Natural killer cell (primary cell): ENCODE results near the gene LNPEP. TPM values are rescaled to one million over a fixed set of nuclear protein-coding genes. Genes with fewer than 3 reads are reported as not detected.

ENCODE experiments used
- ATAC-seq, 3 donors: fragments of 150-1000 bp in 2 of 3; fragments of 200-7000 bp in 1 of 3; cut with Tn5 transposase; 1 replicate in 1 of 3; 2 replicates in 2 of 3; pipeline ENCODE4 v1.10.0; 2021; ENCODE audit warnings: mild to moderate bottlenecking in 2 of 3, moderate library complexity in 2 of 3
- DNase-seq, 2 donors: peaks; one replicate each; pipeline versions ENCODE4 v3.0.0 to v3.0.0-alpha.2; 2013 to 2021; ENCODE audit warnings: mixed read lengths in 1 of 2
- H3K27ac ChIP-seq: one replicate; pipeline ENCODE4 v1.5.1; 2013; ENCODE audit warnings: mild to moderate bottlenecking, low read length
- H3K27me3 ChIP-seq: one replicate; pipeline ENCODE4 v1.6.1; 2013; ENCODE audit warnings: low read length; ENCODE audit not compliant: control insufficient read depth, insufficient read depth
- H3K36me3 ChIP-seq: one replicate; pipeline ENCODE4 v1.6.1; 2013; ENCODE audit warnings: low read length; ENCODE audit not compliant: control insufficient read depth, insufficient read depth
- H3K4me1 ChIP-seq: one replicate; pipeline ENCODE4 v1.6.1; 2013; ENCODE audit warnings: low read length; ENCODE audit not compliant: control insufficient read depth, insufficient read depth
- H3K4me3 ChIP-seq: one replicate; pipeline ENCODE4 v1.5.1; 2013; ENCODE audit warnings: low read length
- H3K9me3 ChIP-seq: one replicate; pipeline ENCODE4 v1.6.1; 2013; ENCODE audit warnings: low read length; ENCODE audit not compliant: control insufficient read depth, insufficient read depth
- H3K27ac Mint-ChIP-seq, 2 donors: one replicate each; pipeline ENCODE4 v1.8.0; 2022; ENCODE audit warnings: mild to moderate bottlenecking in 2 of 2, mixed read lengths in 2 of 2, moderate library complexity in 1 of 2
- H3K27me3 Mint-ChIP-seq, 2 donors: one replicate each; pipeline ENCODE4 v1.8.0; 2022; ENCODE audit warnings: low read depth in 2 of 2, mixed read lengths in 2 of 2
- H3K36me3 Mint-ChIP-seq: one replicate; pipeline ENCODE4 v1.8.0; 2022; ENCODE audit warnings: mixed read lengths
- H3K4me1 Mint-ChIP-seq, 2 donors: one replicate each; pipeline ENCODE4 v1.8.0; 2022; ENCODE audit warnings: mixed read lengths in 2 of 2
- H3K4me3 Mint-ChIP-seq: one replicate; pipeline ENCODE4 v1.8.0; 2022; ENCODE audit warnings: mild to moderate bottlenecking, moderate library complexity, mixed read lengths
- H3K9me3 Mint-ChIP-seq, 2 donors: one replicate each; pipeline ENCODE4 v1.8.0; 2022; ENCODE audit warnings: mixed read lengths in 2 of 2
- CTCF ChIP-seq: fragments of 200-600 bp; IDR thresholded peaks from one replicate; pipeline ENCODE4 v1.8.0; 2022; ENCODE audit warnings: antibody characterized with exemption
- WGBS: methylation state at CpG from one replicate; pipeline ENCODE4 v1.1.7; 2013; ENCODE audit warnings: missing lambda C conversion rate; ENCODE audit not compliant: insufficient coverage; 5-methylcytosine and 5-hydroxymethylcytosine counted together
- intact Hi-C: fragments of 100-400 bp; cut with micrococcal nuclease; formaldehyde crosslinking; loops from one replicate; pipeline ENCODE4 v1.14.2; 2022
- total RNA-seq, 4 donors: library from RNA; stranded (reverse); fragments of 120-200 nt in 1 of 4; gene quantifications; one replicate each; pipeline versions ENCODE4 v1.2.3 to v1.2.4, GENCODE V29; 2013 to 2022

Gene LNPEP
- total RNA-seq, 3 donors from 2014 or later (not counting 1 experiment from before 2014, with no cell fraction given) = 126 to 162 (median 135) TPM

DNA sequence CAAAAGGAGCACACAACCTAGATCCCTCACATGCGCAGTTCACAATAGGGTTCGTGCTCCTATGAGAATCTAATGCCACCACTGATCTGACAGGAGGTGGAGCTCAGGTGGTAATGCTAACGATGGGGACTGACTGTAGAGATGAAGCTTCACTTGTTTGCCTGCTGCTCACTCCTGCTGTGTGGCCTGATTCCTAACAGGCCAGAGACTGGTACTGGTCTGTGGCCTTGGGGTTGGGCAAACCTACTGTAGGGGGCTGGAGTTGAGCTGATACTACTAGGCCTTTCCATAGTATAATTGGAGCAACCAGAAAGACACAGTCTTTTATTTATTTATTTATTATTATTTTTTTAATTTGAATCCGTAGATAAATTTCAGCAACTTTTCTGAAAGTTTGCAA lies 5.3 kb downstream of the LNPEP start:
- Histone ChIP-seq H3K36me3 (peaks cover 5% of the 10 kb centered on the region), H3K4me3 (no peak overlapping the region), H3K27me3 (no peaks in the 10 kb centered on the region), H3K9me3 (no peaks in the 10 kb centered on the region), H3K27ac (peak overlapping the region; percentile 14), H3K4me1 (peaks cover 35% of the 10 kb centered on the region)
- WGBS = 74% methylated on average over 4 of the region's 4 CpGs
- Mint-ChIP-seq H3K27me3 (no peaks in the 10 kb centered on the region), H3K4me3 (peak overlapping the region; percentile 76), H3K4me1 (peaks cover 79 to 85% of the 10 kb centered on the region in 2 donors), H3K9me3 (no peaks in the 10 kb centered on the region), H3K27ac (peak overlapping the region; percentile 81 to 92), H3K36me3 (no peaks in the 10 kb centered on the region)
- TF ChIP-seq CTCF = no peak
- ATAC-seq (no peak), DNase-seq (no peak)
- intact Hi-C loops = loop anchor here (5.0 kb wide), 1 partner anchor 969 kb away; no protein-coding TSS in a partner anchor

GRCh38 chr5:96942078-96942477 lies 6.2 kb downstream of the LNPEP start:
- 37% methylated on average over 9 of the region's 9 CpGs for WGBS
- Mint-ChIP-seq H3K9me3 (no peaks in the 10 kb centered on the region), H3K4me3 (peak overlapping the region; percentile 76), H3K27ac (peak overlapping the region; percentile 81 to 92), H3K27me3 (no peaks in the 10 kb centered on the region), H3K4me1 (peaks cover 82% of the 10 kb centered on the region in 2 donors), H3K36me3 (no peaks in the 10 kb centered on the region)
- no peaks in the 10 kb centered on the region for H3K9me3 ChIP-seq
- peak overlapping the region; percentile 40 for H3K27ac ChIP-seq
- no peaks in the 10 kb centered on the region for H3K27me3 ChIP-seq
- peak; percentile 71 to 85 (median 82) for ATAC-seq
- peak in 1 of 2 donors; percentile 60 for DNase-seq
- peaks cover 35% of the 10 kb centered on the region for H3K4me1 ChIP-seq
- H3K36me3 ChIP-seq = peaks cover 5% of the 10 kb centered on the region
- intact Hi-C loops = loop anchor here (1.0 to 5.0 kb wide), 2 partner anchors 19 to 970 kb away; no protein-coding TSS in a partner anchor
- no peak overlapping the region for H3K4me3 ChIP-seq
- TF ChIP-seq CTCF = no peak

DNA sequence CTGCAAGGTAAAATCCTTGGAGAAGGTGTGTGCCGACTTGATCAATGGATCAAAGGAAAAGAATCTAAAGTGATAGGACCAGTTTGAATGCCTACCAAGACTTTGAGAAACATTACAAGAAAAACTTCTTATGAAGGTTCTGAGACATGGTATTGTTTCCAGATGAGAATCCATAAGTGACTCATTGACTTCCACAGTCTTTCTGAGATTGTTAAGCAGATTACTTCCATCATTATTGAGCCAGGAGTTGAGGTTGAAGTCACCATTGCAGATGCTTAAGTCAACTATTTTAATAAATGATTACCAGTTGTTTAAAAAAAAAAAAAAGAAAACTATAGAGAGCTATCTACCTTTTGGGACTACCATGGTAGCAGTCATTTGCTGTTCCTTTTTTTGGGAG lies 7.0 kb downstream of the LNPEP start:
- intact Hi-C loops = loop anchor here (1.0 to 5.0 kb wide), 2 partner anchors 18 to 971 kb away; no protein-coding TSS in a partner anchor
- Histone ChIP-seq H3K36me3 (peaks cover 5% of the 10 kb centered on the region), H3K4me1 (peaks cover 35% of the 10 kb centered on the region), H3K9me3 (no peaks in the 10 kb centered on the region), H3K27me3 (no peaks in the 10 kb centered on the region), H3K27ac (no peak overlapping the region), H3K4me3 (no peak overlapping the region)
- Mint-ChIP-seq H3K4me1 (peaks cover 81 to 82% of the 10 kb centered on the region in 2 donors), H3K27ac (peak overlapping the region; percentile 81 to 92), H3K36me3 (no peaks in the 10 kb centered on the region), H3K4me3 (peak overlapping the region; percentile 38), H3K9me3 (no peaks in the 10 kb centered on the region), H3K27me3 (no peaks in the 10 kb centered on the region)
- no peak for TF ChIP-seq CTCF
- 100% methylated on average over 1 of the region's 1 CpG for WGBS
- DNase-seq (no peak), ATAC-seq (no peak)

GRCh38 chr5:96943799-96944198 lies 7.9 kb downstream of the LNPEP start:
- intact Hi-C loops = loop anchor here (5.0 kb wide), 1 partner anchor 971 kb away; no protein-coding TSS in a partner anchor
- H3K27ac Mint-ChIP-seq = peak overlapping the region; percentile 81 to 92
- no peak overlapping the region for H3K4me3 ChIP-seq
- H3K27ac ChIP-seq = no peak overlapping the region
- no peaks in the 10 kb centered on the region for H3K27me3 ChIP-seq
- H3K4me1 ChIP-seq = peaks cover 35% of the 10 kb centered on the region
- H3K4me1 Mint-ChIP-seq = peaks cover 72 to 81% of the 10 kb centered on the region in 2 donors
- no peaks in the 10 kb centered on the region for H3K27me3 Mint-ChIP-seq
- 100% methylated on average over 1 of the region's 1 CpG for WGBS
- H3K9me3 ChIP-seq = no peaks in the 10 kb centered on the region
- peaks cover 5% of the 10 kb centered on the region for H3K36me3 ChIP-seq
- DNase-seq (no peak), ATAC-seq (no peak)
- H3K4me3 Mint-ChIP-seq = peak overlapping the region; percentile 52
- no peak for TF ChIP-seq CTCF
- no peaks in the 10 kb centered on the region for H3K36me3 Mint-ChIP-seq
- H3K9me3 Mint-ChIP-seq = no peaks in the 10 kb centered on the region
